B cell (primary cell): ENCODE results near the gene STX8. TPM values are rescaled to one million over a fixed set of nuclear protein-coding genes. Genes with fewer than 3 reads are reported as not detected.
"Not testable (repeated sequence)": the region's sequence is repeated elsewhere in the genome, so short reads cannot be mapped to it uniquely, and the experiment has no call there.

Source experiments
- ATAC-seq: fragments of 200-7000 bp; cut with Tn5 transposase; one replicate; pipeline ENCODE4 v1.10.0; 2021; ENCODE audit warnings: low read depth, mild to moderate bottlenecking, moderate number of reproducible peaks, moderate library complexity
- CTCF ChIA-PET: fragments of 350-600 bp; sonication (Branson Sonifier 250); formaldehyde crosslinking; loops from one replicate; lab custom pipeline; 2021; ENCODE audit warnings: antibody characterized with exemption, inconsistent platforms; lab: Charles Lee
- POLR2A ChIA-PET: fragments of 350-600 bp; sonication (Branson Sonifier 250); formaldehyde crosslinking; loops from one replicate; lab custom pipeline; 2021; ENCODE audit warnings: antibody characterized with exemption; lab: Charles Lee
- DNase-seq: peaks from one replicate; pipeline ENCODE4 v3.0.0; 2013
- H2AFZ ChIP-seq: 2 replicates; pipeline ENCODE4 v1.6.1; 2012; ENCODE audit warnings: mild to moderate bottlenecking, low read depth, low read length; ENCODE audit not compliant: insufficient read depth, poor library complexity, severe bottlenecking
- H3K27ac ChIP-seq, 2 donors: 1 replicate in 1 of 2; 2 replicates in 1 of 2; pipeline ENCODE4 v1.5.1; 2012 to 2013; ENCODE audit warnings: low read length in 2 of 2, mild to moderate bottlenecking in 2 of 2, moderate library complexity in 1 of 2
- H3K27me3 ChIP-seq, 4 experiments: fragments of 200-600 bp in 1 of 4; sonication (generic) in 1 of 4; replicated peaks in 1 of 4; 1 replicate in 2 of 4; 2 replicates in 2 of 4; pipeline versions ENCODE4 v1.6.1 to v1.7.0; 2013 to 2016; ENCODE audit warnings: low read length in 3 of 4, mild to moderate bottlenecking in 2 of 4, mixed read lengths in 1 of 4, moderate library complexity in 1 of 4; ENCODE audit not compliant: insufficient read depth in 4 of 4, control insufficient read depth in 3 of 4; ENCODE audit errors: control extremely low read depth in 1 of 4
- H3K36me3 ChIP-seq, 2 experiments: replicated peaks in 1 of 2; 1 replicate in 1 of 2; 2 replicates in 1 of 2; pipeline versions ENCODE4 v1.6.1 to v1.7.1; 2013; ENCODE audit warnings: low read length in 1 of 2; ENCODE audit not compliant: insufficient read depth in 2 of 2, control insufficient read depth in 1 of 2; ENCODE audit errors: control extremely low read depth in 1 of 2, extremely low read depth in 1 of 2
- H3K4me1 ChIP-seq, 2 donors: fragments of 200-600 bp in 1 of 2; sonication (generic) in 1 of 2; 1 replicate in 1 of 2; 2 replicates in 1 of 2; pipeline versions ENCODE4 v1.5.1 to v1.6.1; 2013 to 2017; ENCODE audit warnings: low read length in 2 of 2; ENCODE audit not compliant: control insufficient read depth in 2 of 2, insufficient read depth in 2 of 2
- H3K4me2 ChIP-seq: replicated peaks from 2 replicates; pipeline ENCODE3; 2012; ENCODE audit warnings: mild to moderate bottlenecking, low read depth, low read length; ENCODE audit not compliant: poor library complexity, severe bottlenecking
- H3K4me3 ChIP-seq, 5 experiments: fragments of 200-600 bp in 1 of 5; sonication (generic) in 1 of 5; 1 replicate in 3 of 5; 2 replicates in 2 of 5; pipeline versions ENCODE4 v1.5.1 to v1.7.0; 2011 to 2016; ENCODE audit warnings: low read length in 4 of 5, mild to moderate bottlenecking in 4 of 5, low read depth in 2 of 5, control low read depth in 1 of 5, moderate library complexity in 1 of 5; ENCODE audit not compliant: insufficient read depth in 1 of 5; ENCODE audit errors: control extremely low read depth in 1 of 5, extremely low read depth in 1 of 5
- H3K79me2 ChIP-seq: fragments of 200-600 bp; sonication (generic); one replicate; pipeline ENCODE4 v1.6.0; 2016; ENCODE audit warnings: low read length; ENCODE audit not compliant: control insufficient read depth, insufficient read depth
- H3K9ac ChIP-seq: fragments of 200-600 bp; sonication (generic); 2 replicates; pipeline ENCODE4 v1.6.1; 2017; ENCODE audit warnings: mild to moderate bottlenecking, low read length, moderate library complexity
- H3K9me3 ChIP-seq, 3 donors: one replicate each; pipeline versions ENCODE4 v1.6.1 to v1.7.1; 2013; ENCODE audit warnings: low read length in 2 of 3; ENCODE audit not compliant: control insufficient read depth in 2 of 3, insufficient read depth in 1 of 3; ENCODE audit errors: control extremely low read depth in 1 of 3
- H4K20me1 ChIP-seq: 2 replicates; pipeline ENCODE4 v1.6.0; 2012; ENCODE audit warnings: mild to moderate bottlenecking, low read length; ENCODE audit not compliant: insufficient read depth, control insufficient read depth, poor library complexity, severe bottlenecking
- H3K27ac Mint-ChIP-seq: one replicate; pipeline ENCODE4 v1.8.0; 2021; ENCODE audit warnings: mixed read lengths
- H3K27me3 Mint-ChIP-seq: one replicate; pipeline ENCODE4 v1.8.0; 2021; ENCODE audit warnings: mixed read lengths
- H3K4me1 Mint-ChIP-seq: one replicate; pipeline ENCODE4 v1.8.0; 2021; ENCODE audit warnings: mixed read lengths
- H3K4me3 Mint-ChIP-seq: one replicate; pipeline ENCODE4 v1.8.0; 2021; ENCODE audit warnings: mixed read lengths
- H3K9me3 Mint-ChIP-seq: one replicate; pipeline ENCODE4 v1.8.0; 2022; ENCODE audit warnings: mixed read lengths; ENCODE audit not compliant: insufficient read depth
- CTCF ChIP-seq: fragments of 200-600 bp; IDR thresholded peaks from one replicate; pipeline ENCODE4 v1.8.0; 2022; ENCODE audit warnings: antibody characterized with exemption, mild to moderate bottlenecking
- EZH2 ChIP-seq: IDR thresholded peaks from 2 replicates; pipeline ENCODE4 v1.6.1; 2012; ENCODE audit warnings: borderline replicate concordance, low read depth, mild to moderate bottlenecking, moderate library complexity, low read length; ENCODE audit not compliant: insufficient read depth, poor library complexity, severe bottlenecking
- WGBS: methylation state at CpG from one replicate; pipeline ENCODE4 v1.1.5; 2013; ENCODE audit warnings: missing lambda C conversion rate; ENCODE audit not compliant: insufficient coverage; 5-methylcytosine and 5-hydroxymethylcytosine counted together
- intact Hi-C: fragments of 100-400 bp; cut with micrococcal nuclease; formaldehyde crosslinking; loops from one replicate; pipeline ENCODE4 v1.10.0; 2022
- polyA plus RNA-seq: library from polyadenylated mRNA; depleted of rRNA; stranded (reverse); fragments of >200 nt; gene quantifications from 2 replicates; pipeline ENCODE4 v1.2.3, GENCODE V29; 2012
- total RNA-seq, 2 donors: library from RNA; stranded (reverse); fragments of 120-200 nt in 1 of 2; gene quantifications; 1 replicate in 1 of 2; 2 replicates in 1 of 2; pipeline versions ENCODE4 v1.2.3 to v1.2.4, GENCODE V29; 2013 to 2022

Gene STX8
- total and polyA plus RNA-seq, 2 donors (not counting 1 experiment from before 2014, with no cell fraction given) = 35.8 to 61.5 TPM

- H4K20me1 ChIP-seq, H3K27ac ChIP-seq, H3K4me1 ChIP-seq, H3K27me3 ChIP-seq, ATAC-seq, intact Hi-C loops, POLR2A ChIA-PET, H3K9ac ChIP-seq, H3K27ac Mint-ChIP-seq, H3K36me3 ChIP-seq, H3K79me2 ChIP-seq, H3K9me3 ChIP-seq, H3K4me3 Mint-ChIP-seq, H3K9me3 Mint-ChIP-seq, H2AFZ ChIP-seq, H3K4me2 ChIP-seq, H3K4me3 ChIP-seq, H3K27me3 Mint-ChIP-seq, H3K4me1 Mint-ChIP-seq: not testable (repeated sequence)
- peak; percentile 37 for TF ChIP-seq CTCF
- DNase-seq = peak; percentile 40
- WGBS = 100% methylated on average over 2 of the region's 6 CpGs
- CTCF ChIA-PET = interaction anchor here (1.5 kb wide), 1 partner anchor 22 kb away, joined by 4 read pairs; the partner anchor contains the start of gene CFAP52
Observed at GRCh38 chr17:9554715-9555114, 20.9 kb downstream of the STX8 start.

- no peaks in the 10 kb centered on the region for H3K4me1 Mint-ChIP-seq
- Histone ChIP-seq H3K9me3 (no peaks in the 10 kb centered on the region), H3K79me2 (peaks cover 3% of the 10 kb centered on the region), H3K27ac (no peak overlapping the region), H3K27me3 (no peaks in the 10 kb centered on the region), H3K36me3 (peaks cover 1 to 11% of the 10 kb centered on the region in 2 experiments), H4K20me1 (no peaks in the 10 kb centered on the region), H3K4me1 (no peaks in the 10 kb centered on the region), H3K4me2 (no peak overlapping the region), H3K4me3 (no peak overlapping the region), H2AFZ (no peak overlapping the region), H3K9ac (no peak overlapping the region)
- ChIA-PET POLR2A (no interaction called here), CTCF (interaction anchor here (1.5 kb wide), 1 partner anchor 23 kb away, joined by 4 read pairs; the partner anchor contains the start of gene CFAP52)
- no peak overlapping the region for H3K4me3 Mint-ChIP-seq
- H3K9me3 Mint-ChIP-seq = no peaks in the 10 kb centered on the region
- ATAC-seq (no peak), DNase-seq (no peak)
- no peak for TF ChIP-seq EZH2
- no peak for TF ChIP-seq CTCF
- 100% methylated on average over 1 of the region's 4 CpGs for WGBS
- intact Hi-C loops = no loop called here
- no peaks in the 10 kb centered on the region for H3K27me3 Mint-ChIP-seq
- no peak overlapping the region for H3K27ac Mint-ChIP-seq
Observed at GRCh38 chr17:9553596-9553995, 22.0 kb downstream of the STX8 start.
